Measurements from ENCODE around the gene SPTY2D1. TPM values are rescaled to one million over a fixed set of nuclear protein-coding genes. Genes with fewer than 3 reads are reported as not detected.
A peak's percentile ranks its signal among the peaks of the same experiment; 100 is the strongest.

The SPTY2D1 gene
- total and polyA plus RNA-seq, 2 experiments from 2014 or later: 5.9 to 14.1 TPM

DNA sequence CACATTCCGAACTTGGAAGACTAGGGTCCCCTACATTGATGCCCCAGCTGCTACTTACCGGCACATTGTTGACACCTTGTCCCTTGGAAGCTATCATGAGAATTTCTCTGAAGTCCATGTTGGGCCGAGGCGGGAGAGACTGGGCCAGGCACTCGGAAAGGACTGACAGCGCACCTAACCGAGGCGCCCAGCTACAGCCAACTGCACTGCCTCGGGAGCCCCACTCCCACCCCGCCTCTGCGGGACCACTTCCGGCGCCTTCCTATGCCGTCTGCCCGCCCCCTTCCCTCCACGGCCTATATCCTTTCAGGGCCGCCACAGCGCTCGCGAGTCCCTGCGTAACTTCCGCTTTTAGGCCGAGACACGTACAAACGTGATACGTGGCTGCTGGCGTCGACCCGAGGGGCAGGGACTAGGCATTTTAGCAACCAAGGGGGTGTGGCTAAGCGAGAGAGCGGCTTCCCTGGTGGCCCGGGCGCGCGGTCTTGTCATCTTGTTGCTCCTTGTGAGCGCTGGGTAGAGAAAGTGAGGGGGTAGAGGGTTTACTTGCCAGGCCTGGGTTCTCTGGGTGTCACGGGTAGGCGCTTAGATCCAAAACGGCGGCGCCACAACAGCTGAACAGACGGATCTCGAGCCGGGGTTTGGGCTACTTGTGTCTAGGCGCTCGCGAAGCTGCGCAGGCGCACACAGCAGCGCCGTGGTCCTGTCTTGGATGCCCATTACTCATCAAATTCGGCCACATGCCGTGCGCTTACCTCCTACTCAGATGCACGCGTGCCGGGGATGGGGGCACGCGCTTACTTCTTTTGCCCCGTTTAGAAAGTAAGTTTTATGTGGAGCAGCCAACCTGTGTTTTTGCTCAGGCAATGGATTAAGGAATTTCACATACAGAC, at the start of gene SPTY2D1 (continued):
- TF ChIP-seq JUNB (IDR thresholded peaks at IDR 0.05; ENCODE audit: unreplicated experiment) (no peak), CREB1 (CRISPR knock-in tag; IDR thresholded peaks at IDR 0.05; ENCODE audit: low read depth) (peak; percentile 98), EZH2phosphoT487 (IDR thresholded peaks at IDR 0.05; ENCODE audit: unreplicated experiment) (no peak), EZH2 (IDR thresholded peaks at IDR 0.05; ENCODE audit: low read depth, unreplicated experiment) (no peak)

GRCh38 chr11:18682466-18682865, 48.3 kb upstream of the SPTY2D1 start:
- Mint-ChIP-seq H3K36me3 (ENCODE audit: low read depth) (no peaks in the 10 kb centered on the region), H3K4me1 (peaks cover 9% of the 10 kb centered on the region), H3K27ac (no peak overlapping the region), H3K9me3 (no peaks in the 10 kb centered on the region; the same call in 2 of the 3 replicates), H3K4me3 (no peak overlapping the region), H3K27me3 (ENCODE audit: insufficient read depth, low read depth, poor library complexity) (peaks cover 2% of the 10 kb centered on the region)
- Histone ChIP-seq H3K27ac (ENCODE audit: low read depth) (no peak overlapping the region), H2AFZ (no peak overlapping the region), H3K4me1 (ENCODE audit: insufficient read depth) (no peaks in the 10 kb centered on the region), H3F3A (replicated peaks; ENCODE audit: low read depth) (no peaks in the 10 kb centered on the region), H4K20me1 (replicated peaks; ENCODE audit: insufficient read depth) (no peaks in the 10 kb centered on the region), H3K36me3 (ENCODE audit: insufficient read depth) (no peaks in the 10 kb centered on the region), H3K9me2 (ENCODE audit: insufficient read depth) (no peaks in the 10 kb centered on the region), H3K79me2 (replicated peaks; ENCODE audit: insufficient read depth) (no peaks in the 10 kb centered on the region), H3K4me3 (no peak overlapping the region), H3K4me2 (no peak overlapping the region), H3K27me3 (ENCODE audit: insufficient read depth) (no peaks in the 10 kb centered on the region)
- DNase-seq (ENCODE audit: low spot score) (no peak), ATAC-seq (no peak)
- TF ChIP-seq EZH2 (IDR thresholded peaks at IDR 0.05; ENCODE audit: low read depth, unreplicated experiment) (no peak), JUNB (IDR thresholded peaks at IDR 0.05; ENCODE audit: unreplicated experiment) (no peak), STAT1 (IDR thresholded peaks at IDR 0.05; ENCODE audit: unreplicated experiment) (no peak), ZNF462 (CRISPR knock-in tag; IDR thresholded peaks at IDR 0.05) (no peak), ZNF114 (CRISPR knock-in tag; IDR thresholded peaks at IDR 0.05) (no peak), POLR2AphosphoS5 (IDR thresholded peaks at IDR 0.05; ENCODE audit: low read depth) (no peak), EZH2phosphoT487 (IDR thresholded peaks at IDR 0.05; ENCODE audit: unreplicated experiment) (no peak), ZNF331 (CRISPR knock-in tag; IDR thresholded peaks at IDR 0.05; ENCODE audit: low read depth) (no peak), NANOG (IDR thresholded peaks at IDR 0.05; ENCODE audit: borderline replicate concordance) (no peak), ETS1 (IDR thresholded peaks at IDR 0.05) (no peak)
- TF ChIP-seq, protein P1, sequence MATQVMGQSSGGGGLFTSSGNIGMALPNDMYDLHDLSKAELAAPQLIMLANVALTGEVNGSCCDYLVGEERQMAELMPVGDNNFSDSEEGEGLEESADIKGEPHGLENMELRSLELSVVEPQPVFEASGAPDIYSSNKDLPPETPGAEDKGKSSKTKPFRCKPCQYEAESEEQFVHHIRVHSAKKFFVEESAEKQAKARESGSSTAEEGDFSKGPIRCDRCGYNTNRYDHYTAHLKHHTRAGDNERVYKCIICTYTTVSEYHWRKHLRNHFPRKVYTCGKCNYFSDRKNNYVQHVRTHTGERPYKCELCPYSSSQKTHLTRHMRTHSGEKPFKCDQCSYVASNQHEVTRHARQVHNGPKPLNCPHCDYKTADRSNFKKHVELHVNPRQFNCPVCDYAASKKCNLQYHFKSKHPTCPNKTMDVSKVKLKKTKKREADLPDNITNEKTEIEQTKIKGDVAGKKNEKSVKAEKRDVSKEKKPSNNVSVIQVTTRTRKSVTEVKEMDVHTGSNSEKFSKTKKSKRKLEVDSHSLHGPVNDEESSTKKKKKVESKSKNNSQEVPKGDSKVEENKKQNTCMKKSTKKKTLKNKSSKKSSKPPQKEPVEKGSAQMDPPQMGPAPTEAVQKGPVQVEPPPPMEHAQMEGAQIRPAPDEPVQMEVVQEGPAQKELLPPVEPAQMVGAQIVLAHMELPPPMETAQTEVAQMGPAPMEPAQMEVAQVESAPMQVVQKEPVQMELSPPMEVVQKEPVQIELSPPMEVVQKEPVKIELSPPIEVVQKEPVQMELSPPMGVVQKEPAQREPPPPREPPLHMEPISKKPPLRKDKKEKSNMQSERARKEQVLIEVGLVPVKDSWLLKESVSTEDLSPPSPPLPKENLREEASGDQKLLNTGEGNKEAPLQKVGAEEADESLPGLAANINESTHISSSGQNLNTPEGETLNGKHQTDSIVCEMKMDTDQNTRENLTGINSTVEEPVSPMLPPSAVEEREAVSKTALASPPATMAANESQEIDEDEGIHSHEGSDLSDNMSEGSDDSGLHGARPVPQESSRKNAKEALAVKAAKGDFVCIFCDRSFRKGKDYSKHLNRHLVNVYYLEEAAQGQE (IDR thresholded peaks at IDR 0.05; ENCODE audit: unreplicated experiment): no peak

All from GM23338 (cell line).